EH (cell line): Measurements from ENCODE around the gene MKRN1.
"Not testable (repeated sequence)": the region's sequence is repeated elsewhere in the genome, so short reads cannot be mapped to it uniquely, and the experiment has no call there.

ENCODE experiments used
- DNase-seq: peaks from one replicate; pipeline ENCODE4 v3.0.0-alpha.2; 2015; ENCODE audit warnings: low read depth

MKRN1 gene, protein sequence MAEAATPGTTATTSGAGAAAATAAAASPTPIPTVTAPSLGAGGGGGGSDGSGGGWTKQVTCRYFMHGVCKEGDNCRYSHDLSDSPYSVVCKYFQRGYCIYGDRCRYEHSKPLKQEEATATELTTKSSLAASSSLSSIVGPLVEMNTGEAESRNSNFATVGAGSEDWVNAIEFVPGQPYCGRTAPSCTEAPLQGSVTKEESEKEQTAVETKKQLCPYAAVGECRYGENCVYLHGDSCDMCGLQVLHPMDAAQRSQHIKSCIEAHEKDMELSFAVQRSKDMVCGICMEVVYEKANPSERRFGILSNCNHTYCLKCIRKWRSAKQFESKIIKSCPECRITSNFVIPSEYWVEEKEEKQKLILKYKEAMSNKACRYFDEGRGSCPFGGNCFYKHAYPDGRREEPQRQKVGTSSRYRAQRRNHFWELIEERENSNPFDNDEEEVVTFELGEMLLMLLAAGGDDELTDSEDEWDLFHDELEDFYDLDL

GRCh38 chr7:140479062-140479738, at the start of gene MKRN1:
TSS of gene MKRN1 (minus strand) at chr7:140479505. CDS start at chr7:140479344, 161 bp downstream.
- peak; percentile 95 for DNase-seq

GRCh38 chr7:140526787-140527664, 47.7 kb upstream of the MKRN1 start:
- peak; percentile 18 for DNase-seq

- no peak for DNase-seq
Measured at GRCh38 chr7:140526214-140526613, 46.9 kb upstream of the MKRN1 start.

- DNase-seq: peak; percentile 41
Measured at GRCh38 chr7:140525743-140526142, 46.4 kb upstream of the MKRN1 start.

DNA sequence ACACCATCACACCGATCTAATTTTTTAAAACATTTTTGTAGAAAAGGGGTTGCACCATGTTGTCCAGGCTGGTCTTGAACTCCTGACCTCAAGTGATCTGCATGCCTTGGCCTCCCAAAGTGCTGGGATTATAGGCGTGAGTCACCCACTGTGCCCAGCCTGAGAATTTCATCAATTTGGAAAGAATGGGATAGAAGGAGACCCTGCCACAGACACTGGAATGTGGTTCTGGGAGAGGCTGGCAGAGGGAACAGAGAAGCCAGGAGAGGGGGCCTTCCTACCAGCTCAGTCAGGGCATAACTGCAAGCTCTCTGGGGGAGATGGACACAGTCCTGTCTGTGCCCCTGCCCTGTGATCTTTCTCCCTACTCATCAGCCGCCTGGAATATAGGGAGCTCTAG, 42.1 kb upstream of the MKRN1 start:
- peak; percentile 37 for DNase-seq

GRCh38 chr7:140519007-140519399, 39.7 kb upstream of the MKRN1 start:
- no peak for DNase-seq

- no peak for DNase-seq
Measured at GRCh38 chr7:140518370-140519006, 39.2 kb upstream of the MKRN1 start.

- peak; percentile 92 for DNase-seq
Measured at GRCh38 chr7:140517546-140518369, 38.5 kb upstream of the MKRN1 start.

GRCh38 chr7:140512317-140513000, 33.2 kb upstream of the MKRN1 start:
- DNase-seq: no peak

- DNase-seq: no peak
Measured at GRCh38 chr7:140509789-140510188, 30.5 kb upstream of the MKRN1 start.

DNA sequence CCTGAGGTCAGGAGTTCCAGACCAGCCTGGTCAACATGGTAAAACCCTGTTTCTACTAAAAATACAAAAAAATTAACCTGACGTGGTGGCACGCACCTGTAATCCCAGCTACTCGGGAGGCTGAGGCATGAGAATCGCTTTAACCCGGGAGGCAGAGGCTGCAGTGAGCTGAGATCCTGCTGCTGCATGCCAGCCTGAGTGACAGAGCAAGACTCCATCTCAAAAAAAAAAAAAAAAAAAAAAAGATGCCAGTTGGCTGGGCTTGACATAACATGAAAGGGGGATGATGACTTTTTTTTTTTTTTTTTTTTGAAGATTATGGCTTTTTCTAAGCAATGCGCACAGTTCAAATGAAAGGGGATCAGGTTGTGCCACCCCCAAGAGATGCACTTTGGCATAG, 28.3 kb upstream of the MKRN1 start:
- not testable (repeated sequence) for DNase-seq

DNA sequence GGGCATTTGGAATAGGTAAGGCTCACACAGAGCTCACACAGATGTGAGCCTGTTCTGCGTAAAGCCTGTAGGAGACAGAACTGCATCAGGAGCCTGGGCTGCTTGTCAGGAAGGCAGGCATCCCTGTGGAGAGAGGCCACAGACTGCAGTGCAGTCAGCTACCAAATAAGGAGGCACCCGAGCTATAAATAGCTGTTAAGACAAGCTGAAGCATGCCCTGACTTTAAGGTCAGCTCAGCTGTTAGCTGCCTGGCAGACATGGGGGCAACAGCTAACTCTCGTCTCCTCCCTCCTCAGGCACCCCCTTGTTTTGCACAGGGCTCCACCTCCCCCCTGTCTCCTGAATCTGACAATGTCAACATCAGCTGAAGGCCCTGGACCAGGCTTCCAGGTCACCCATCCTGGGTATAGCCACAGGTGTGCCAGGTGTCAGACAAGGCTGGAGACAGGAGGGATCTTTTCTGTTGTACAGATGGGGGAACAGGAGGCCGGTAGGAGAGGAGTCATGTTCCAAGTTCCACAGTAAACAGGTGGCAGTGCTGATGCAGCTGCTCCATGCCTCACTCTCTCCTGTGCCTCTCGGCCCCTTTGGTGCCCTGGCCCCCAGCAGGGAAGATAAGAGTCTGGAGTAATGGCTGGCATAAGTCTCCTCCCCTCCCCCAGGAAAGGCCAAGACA, 27.6 kb upstream of the MKRN1 start:
- DNase-seq: peak; percentile 90

- DNase-seq: no peak
Measured at GRCh38 chr7:140501966-140502365, 22.7 kb upstream of the MKRN1 start.

DNA sequence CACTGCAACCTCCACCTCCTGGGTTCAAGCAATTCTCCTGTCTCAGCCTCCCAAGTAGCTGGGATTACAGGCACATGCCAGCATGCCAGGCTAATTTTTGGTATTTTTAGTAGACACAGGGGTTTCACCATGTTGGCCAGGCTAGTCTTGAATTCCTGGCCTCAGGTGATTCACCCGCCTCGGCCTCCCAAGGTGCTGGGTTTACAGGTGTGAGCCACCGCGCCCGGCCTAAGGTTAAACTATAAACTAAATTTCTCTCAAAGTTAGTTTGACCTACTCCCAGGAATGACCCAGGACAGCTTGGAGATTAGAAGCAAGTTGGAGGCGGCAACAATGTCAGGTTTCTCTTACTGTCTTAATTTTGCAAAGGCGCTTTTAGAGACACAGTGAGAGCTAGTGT, 18.5 kb upstream of the MKRN1 start:
- not testable (repeated sequence) for DNase-seq

DNA sequence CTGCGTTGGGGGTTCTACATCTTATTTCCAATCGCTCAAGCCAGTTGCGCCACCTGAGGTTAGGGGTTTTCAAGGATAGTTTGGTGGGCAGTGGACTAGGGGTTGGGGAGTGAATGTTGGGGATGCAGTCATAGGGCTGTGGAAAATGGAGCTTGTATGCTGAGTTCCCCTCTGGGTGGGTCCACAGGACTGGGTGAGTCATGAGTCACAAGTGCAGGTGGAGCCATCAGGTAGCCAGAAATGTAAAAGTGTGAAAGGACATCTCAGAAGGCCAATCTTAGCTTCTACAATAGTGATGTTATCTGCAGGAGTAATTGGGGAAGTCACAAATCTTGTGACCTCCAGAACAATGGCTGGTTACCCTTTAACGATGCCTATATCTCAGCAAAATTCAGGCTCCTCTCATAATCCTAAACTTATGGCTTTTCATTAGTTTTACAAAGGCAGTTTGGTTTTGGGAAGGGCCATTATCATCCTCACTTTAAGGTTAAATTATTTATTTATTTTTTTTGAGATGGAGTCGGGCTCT, 18.0 kb upstream of the MKRN1 start:
- DNase-seq: no peak

- DNase-seq: no peak
Measured at GRCh38 chr7:140495514-140496097, 16.3 kb upstream of the MKRN1 start.

GRCh38 chr7:140494867-140495266, 15.6 kb upstream of the MKRN1 start:
- no peak for DNase-seq

DNA sequence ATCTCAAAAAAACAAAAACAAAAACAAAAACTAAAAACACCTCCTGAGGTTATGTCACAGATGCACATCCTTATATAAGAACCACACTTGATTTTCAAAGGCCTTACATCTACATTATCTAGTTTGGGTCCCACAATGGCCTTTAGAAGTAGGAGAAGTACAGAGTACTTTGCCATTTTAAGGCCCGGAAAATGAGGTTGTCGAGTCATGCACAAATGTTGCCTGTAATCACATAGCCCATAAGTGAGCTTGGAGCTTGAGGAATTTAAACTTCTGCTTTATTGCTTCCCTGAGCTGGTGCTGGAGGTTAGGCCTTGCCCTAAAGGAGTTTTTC, 9.7 kb upstream of the MKRN1 start:
- no peak for DNase-seq
